GM12878 (cell line): ENCODE results near the gene PPP1R11. TPM values are rescaled to one million over a fixed set of nuclear protein-coding genes. Genes with fewer than 3 reads are reported as not detected.
A peak's percentile ranks its signal among the peaks of the same experiment; 100 is the strongest.

Source experiments
- ATF3 ChIP-seq: IDR thresholded peaks from 2 replicates; pipeline ENCODE4 v1.6.1; 2011; ENCODE audit warnings: low read depth, mild to moderate bottlenecking, low read length, moderate library complexity, borderline replicate concordance; ENCODE audit errors: extremely low read depth
- BCLAF1 ChIP-seq: fragments of 450-650 bp; IDR thresholded peaks from 2 replicates; pipeline ENCODE4 v1.6.1; 2017; ENCODE audit warnings: antibody characterized with exemption, mild to moderate bottlenecking, moderate library complexity
- CHD1 ChIP-seq: IDR thresholded peaks from 2 replicates; pipeline ENCODE4 v1.6.1; 2012; ENCODE audit warnings: low read depth, low read length, improper control_type of control experiment
- IRF4 ChIP-seq: IDR thresholded peaks from 2 replicates; pipeline ENCODE4 v1.6.1; 2011; ENCODE audit warnings: low read depth, low read length
- LARP7 ChIP-seq: fragments of 450-650 bp; IDR thresholded peaks from 2 replicates; pipeline ENCODE4 v1.6.1; 2017; ENCODE audit warnings: mild to moderate bottlenecking
- MTA2 ChIP-seq: fragments of 450-650 bp; IDR thresholded peaks from 2 replicates; pipeline ENCODE4 v1.6.1; 2016; ENCODE audit warnings: low read depth, mild to moderate bottlenecking, moderate library complexity
- NBN ChIP-seq: fragments of 450-650 bp; IDR thresholded peaks from 2 replicates; pipeline ENCODE4 v1.6.1; 2016
- POLR2A ChIP-seq: IDR thresholded peaks from 2 replicates; pipeline ENCODE4 v1.6.1; 2011; ENCODE audit warnings: low read depth, mild to moderate bottlenecking, low read length
- RELA ChIP-seq: fragments of 450-650 bp; IDR thresholded peaks from 2 replicates; pipeline ENCODE4 v1.8.0; 2014; ENCODE audit warnings: borderline replicate concordance; ENCODE audit not compliant: partially characterized antibody
- SIX5 ChIP-seq: IDR thresholded peaks from 2 replicates; pipeline ENCODE4 v1.6.1; 2011; ENCODE audit warnings: mild to moderate bottlenecking, low read depth, low read length, moderate library complexity; ENCODE audit not compliant: severe bottlenecking
- SKIL ChIP-seq: fragments of 450-650 bp; IDR thresholded peaks from 2 replicates; pipeline ENCODE4 v1.6.1; 2017; ENCODE audit warnings: mild to moderate bottlenecking, low read depth, inconsistent platforms; ENCODE audit not compliant: poor library complexity, severe bottlenecking
- SREBF1 ChIP-seq: IDR thresholded peaks from 2 replicates; pipeline ENCODE4 v1.6.1; 2012; ENCODE audit warnings: mild to moderate bottlenecking, low read length
- SUPT20H ChIP-seq: IDR thresholded peaks from 2 replicates; pipeline ENCODE4 v1.6.1; 2011; ENCODE audit warnings: low read depth, mild to moderate bottlenecking, low read length, moderate library complexity, borderline replicate concordance; ENCODE audit not compliant: control insufficient read depth
- TCF7 ChIP-seq: IDR thresholded peaks from 2 replicates; pipeline ENCODE4 v1.6.1; 2014; ENCODE audit warnings: antibody characterized with exemption, borderline replicate concordance
- ZBTB40 ChIP-seq: fragments of 450-650 bp; IDR thresholded peaks from 2 replicates; pipeline ENCODE4 v1.6.1; 2016; ENCODE audit warnings: mild to moderate bottlenecking, moderate library complexity, borderline replicate concordance
- ZNF592 ChIP-seq: fragments of 450-650 bp; IDR thresholded peaks from 2 replicates; pipeline ENCODE4 v1.6.1; 2017; ENCODE audit warnings: mild to moderate bottlenecking, moderate library complexity
- polyA plus RNA-seq, 11 experiments: library from polyadenylated mRNA; depleted of rRNA in 4 of 11; unstranded in 6 of 11; stranded (reverse) in 5 of 11; fragments of >200 nt; fragmentation: Nextera tagmentation in 4 of 11; fragmentation: Illumina TruSeq in 1 of 11; extraction: Ambion mirVana in 4 of 11; extraction: Trizol in 1 of 11; gene quantifications; 1 replicate in 1 of 11; 2 replicates in 10 of 11; pipeline versions ENCODE4 v1.2.1 to v1.2.3, GENCODE V29; 2011 to 2016; ENCODE audit warnings: inconsistent platforms in 2 of 11, missing spikeins in 2 of 11, low read depth in 1 of 11
- total RNA-seq, 4 experiments: library from RNA; depleted of rRNA in 3 of 4; stranded (reverse); fragments of >200 nt in 3 of 4; fragmentation: Illumina TruSeq in 1 of 4; extraction: Trizol in 1 of 4; gene quantifications; 2 replicates each; pipeline versions ENCODE4 v1.2.1 to v1.2.3, GENCODE V29; 2013 to 2021

The PPP1R11 gene
- total and polyA plus RNA-seq, 10 of the 15 experiments (the other 5 are each of a cell fraction or from before 2014, with no cell fraction given), result 12.6 to 56.1 (median 33.5) TPM

- 0 out of 2 replicates have a peak, but pooled peaks have one; percentile 0 for TF ChIP-seq ZBTB40
- peak; percentile 55 for TF ChIP-seq RELA
- no peak for TF ChIP-seq SKIL
- no peak for TF ChIP-seq CHD1
- no peak for TF ChIP-seq SIX5
- no peak for TF ChIP-seq ZNF592
- TF ChIP-seq TCF7, result no peak
- 0 out of 2 replicates have a peak, but pooled peaks have one; percentile 1 for TF ChIP-seq IRF4
- TF ChIP-seq ATF3, result no peak
- no peak for TF ChIP-seq SREBF1
- TF ChIP-seq NBN, result peak; percentile 85; the same call in 1 of the 2 replicates
- TF ChIP-seq LARP7, result peak; percentile 29; the same call in 1 of the 2 replicates
- TF ChIP-seq MTA2, result 0 out of 2 replicates have a peak, but pooled peaks have one; percentile 13
- no peak for TF ChIP-seq POLR2A
- no peak for TF ChIP-seq BCLAF1
- TF ChIP-seq SUPT20H, result no peak
Measured at GRCh38 chr6:30042914-30043313, 24.1 kb upstream of the PPP1R11 start (continued).
